Effector memory CD8-positive, alpha-beta T cell (primary cell): ENCODE data around the gene SYNCRIP.
A peak's percentile ranks its signal among the peaks of the same experiment; 100 is the strongest.
"Not testable (repeated sequence)": the region's sequence is repeated elsewhere in the genome, so short reads cannot be mapped to it uniquely, and the experiment has no call there.

Experiments used
- ATAC-seq: fragments of 150-1000 bp; cut with Tn5 transposase; replicated peaks from 2 replicates; pipeline ENCODE4 v1.10.0; 2021; ENCODE audit warnings: mild to moderate bottlenecking, moderate library complexity
- DNase-seq, 3 experiments: peaks; one replicate each; pipeline ENCODE4 v3.0.0; 2021
- H3K27ac Mint-ChIP-seq, 2 donors: one replicate each; pipeline ENCODE4 v1.8.0; 2022; ENCODE audit warnings: mild to moderate bottlenecking in 2 of 2, mixed read lengths in 2 of 2, moderate library complexity in 2 of 2
- H3K27me3 Mint-ChIP-seq, 2 donors: one replicate each; pipeline ENCODE4 v1.8.0; 2022; ENCODE audit warnings: mixed read lengths in 2 of 2
- H3K36me3 Mint-ChIP-seq: one replicate; pipeline ENCODE4 v1.8.0; 2022; ENCODE audit warnings: mild to moderate bottlenecking, moderate library complexity, mixed read lengths; ENCODE audit not compliant: insufficient read depth
- H3K4me1 Mint-ChIP-seq, 2 donors: one replicate each; pipeline ENCODE4 v1.8.0; 2022; ENCODE audit warnings: low read depth in 2 of 2, mixed read lengths in 2 of 2
- H3K4me3 Mint-ChIP-seq, 2 donors: one replicate each; pipeline ENCODE4 v1.8.0; 2022; ENCODE audit warnings: mild to moderate bottlenecking in 2 of 2, mixed read lengths in 2 of 2, moderate library complexity in 2 of 2
- H3K9me3 Mint-ChIP-seq, 2 donors: one replicate each; pipeline ENCODE4 v1.8.0; 2022; ENCODE audit warnings: mixed read lengths in 2 of 2
- total RNA-seq, 9 experiments: gene quantifications; one replicate each; lab custom pipeline; 2026; lab: John Stamatoyannopoulos, UW

Gene SYNCRIP
- 30.2 to 230 (median 117) reads per million in 9 experiments for total RNA-seq

- DNase-seq (peak; percentile 98 to 99 (median 98)), ATAC-seq (peak; percentile 78)
- Mint-ChIP-seq H3K36me3 (peaks cover 49% of the 10 kb centered on the region), H3K9me3 (no peaks in the 10 kb centered on the region), H3K4me3 (peak within 1 kb of the TSS; percentile 90 to 92), H3K27ac (peak within 1 kb of the TSS; percentile 97 to 99), H3K27me3 (no peaks in the 10 kb centered on the region), H3K4me1 (peaks cover 39% of the 10 kb centered on the region in 2 donors)
Measured at GRCh38 chr6:85642774-85643536, at the start of gene SYNCRIP. SYNCRIP (minus strand) TSS chr6:85642886; CDS start chr6:85641439, 1,447 bp downstream.

- H3K27ac Mint-ChIP-seq, result no peak overlapping the region
- H3K9me3 Mint-ChIP-seq, result no peaks in the 10 kb centered on the region
- ATAC-seq (no peak), DNase-seq (no peak)
- H3K4me3 Mint-ChIP-seq, result no peak overlapping the region
- H3K36me3 Mint-ChIP-seq, result no peaks in the 10 kb centered on the region
- no peaks in the 10 kb centered on the region for H3K27me3 Mint-ChIP-seq
- H3K4me1 Mint-ChIP-seq, result no peaks in the 10 kb centered on the region
Measured at GRCh38 chr6:85691478-85691877, 48.8 kb upstream of the SYNCRIP start.

DNA sequence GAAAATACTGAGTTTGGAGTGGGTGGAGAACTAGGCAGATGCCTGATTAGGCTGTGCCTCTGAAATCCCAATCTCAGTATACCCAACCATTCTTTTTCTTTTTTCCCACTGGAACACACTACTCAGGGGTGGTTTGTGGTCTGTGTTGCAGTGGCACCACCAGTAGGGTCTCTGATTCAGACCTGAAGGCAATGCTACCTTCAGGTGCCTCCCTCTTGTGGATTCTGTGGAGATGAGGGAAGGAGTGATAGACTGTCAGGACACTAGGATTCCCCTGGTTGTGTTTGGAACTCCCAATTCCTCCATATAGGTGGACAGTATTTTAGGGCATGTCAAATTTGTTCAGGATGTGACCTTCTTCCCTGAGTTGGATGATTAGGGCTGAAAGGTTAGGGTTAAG, 47.4 kb upstream of the SYNCRIP start:
- H3K9me3 Mint-ChIP-seq, result no peaks in the 10 kb centered on the region
- no peak overlapping the region for H3K4me3 Mint-ChIP-seq
- DNase-seq (no peak), ATAC-seq (no peak)
- H3K27ac Mint-ChIP-seq, result no peak overlapping the region
- H3K36me3 Mint-ChIP-seq, result no peaks in the 10 kb centered on the region
- no peaks in the 10 kb centered on the region for H3K27me3 Mint-ChIP-seq
- no peaks in the 10 kb centered on the region for H3K4me1 Mint-ChIP-seq

- no peak for ATAC-seq
- no peaks in the 10 kb centered on the region for H3K4me1 Mint-ChIP-seq
- DNase-seq, result no peak
- no peaks in the 10 kb centered on the region for H3K27me3 Mint-ChIP-seq
- peak overlapping the region; percentile 7 to 25 for H3K4me3 Mint-ChIP-seq
- no peaks in the 10 kb centered on the region for H3K9me3 Mint-ChIP-seq
- no peaks in the 10 kb centered on the region for H3K36me3 Mint-ChIP-seq
- no peak overlapping the region for H3K27ac Mint-ChIP-seq
Measured at GRCh38 chr6:85685713-85686112, 43.0 kb upstream of the SYNCRIP start.

DNA sequence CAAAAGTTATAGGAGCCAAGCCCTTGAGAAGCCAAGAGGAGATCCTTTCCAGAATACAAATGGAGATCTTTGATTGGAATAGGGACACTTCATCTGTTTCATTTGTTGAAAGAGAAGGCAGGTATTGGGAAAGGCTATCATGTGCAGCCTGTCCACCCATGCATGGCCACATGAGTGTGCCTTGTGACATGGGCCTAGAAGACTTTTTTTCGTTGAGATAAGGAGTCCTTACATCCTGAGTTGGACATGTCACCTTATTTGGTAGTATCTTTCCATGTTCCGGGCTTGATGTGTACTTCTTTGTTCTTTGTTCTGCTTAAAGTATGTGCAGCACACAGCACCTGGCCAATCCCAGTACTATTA, 42.1 kb upstream of the SYNCRIP start:
- Mint-ChIP-seq H3K4me1 (peaks cover 2% of the 10 kb centered on the region in 2 donors), H3K27ac (no peak overlapping the region), H3K4me3 (no peak overlapping the region), H3K36me3 (no peaks in the 10 kb centered on the region), H3K27me3 (no peaks in the 10 kb centered on the region), H3K9me3 (no peaks in the 10 kb centered on the region)
- DNase-seq (no peak), ATAC-seq (no peak)

- H3K27me3 Mint-ChIP-seq, result no peaks in the 10 kb centered on the region
- DNase-seq, result no peak
- no peak for ATAC-seq
- H3K4me1 Mint-ChIP-seq, result peaks cover 4 to 5% of the 10 kb centered on the region in 2 donors
- H3K9me3 Mint-ChIP-seq, result no peaks in the 10 kb centered on the region
- H3K4me3 Mint-ChIP-seq, result no peak overlapping the region
- no peak overlapping the region for H3K27ac Mint-ChIP-seq
- no peaks in the 10 kb centered on the region for H3K36me3 Mint-ChIP-seq
Measured at GRCh38 chr6:85684133-85684808, 41.6 kb upstream of the SYNCRIP start.

GRCh38 chr6:85681899-85682298, 39.2 kb upstream of the SYNCRIP start:
- not testable (repeated sequence) for H3K4me3 Mint-ChIP-seq, DNase-seq, ATAC-seq, H3K27ac Mint-ChIP-seq, H3K27me3 Mint-ChIP-seq, H3K9me3 Mint-ChIP-seq
- peaks cover 19% of the 10 kb centered on the region for H3K36me3 Mint-ChIP-seq
- H3K4me1 Mint-ChIP-seq, result peaks cover 14 to 18% of the 10 kb centered on the region in 2 donors

GRCh38 chr6:85680388-85680787, 37.7 kb upstream of the SYNCRIP start:
- Mint-ChIP-seq H3K4me1 (peaks cover 29 to 33% of the 10 kb centered on the region in 2 donors), H3K4me3 (no peak overlapping the region), H3K9me3 (no peaks in the 10 kb centered on the region), H3K27ac (no peak overlapping the region), H3K36me3 (peaks cover 35% of the 10 kb centered on the region), H3K27me3 (no peaks in the 10 kb centered on the region)
- DNase-seq, result no peak
- ATAC-seq, result no peak

DNA sequence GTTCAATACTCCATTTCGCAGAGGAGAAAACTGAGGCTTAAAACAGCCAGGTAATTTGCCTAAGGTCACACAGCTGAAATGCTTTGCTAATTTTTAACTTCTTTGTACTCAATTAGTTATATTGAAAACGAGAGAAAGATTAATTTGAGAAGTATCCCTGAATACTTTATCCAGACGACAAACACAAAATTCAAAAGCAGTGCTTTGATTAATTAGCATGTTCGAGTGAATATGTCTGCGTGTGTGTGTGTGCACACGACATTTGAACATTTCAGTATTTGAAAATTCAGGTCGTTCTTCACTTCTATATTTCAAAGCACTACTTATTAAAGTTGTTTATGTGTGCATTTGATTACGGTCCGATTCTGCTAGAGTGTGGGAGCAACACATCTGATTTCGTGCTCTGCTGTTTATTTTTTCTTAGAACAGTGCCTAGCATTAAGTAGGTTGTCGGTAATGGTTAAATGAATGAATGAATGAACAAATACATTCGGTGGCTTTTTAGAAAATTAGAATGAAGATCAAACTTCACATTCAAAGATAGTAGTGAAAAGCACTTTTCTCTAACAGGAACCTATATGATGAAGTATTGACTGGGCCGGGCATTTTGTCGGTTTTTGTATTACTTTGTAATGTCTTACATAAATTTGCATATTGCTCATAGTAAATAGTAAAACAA, 36.9 kb upstream of the SYNCRIP start:
- peak overlapping the region; percentile 99 for H3K4me3 Mint-ChIP-seq
- no peak for ATAC-seq

GRCh38 chr6:85678602-85679444, 36.1 kb upstream of the SYNCRIP start:
- peak overlapping the region; percentile 98 to 100 for H3K27ac Mint-ChIP-seq

More for the DNA sequence above, 36.9 kb upstream of the SYNCRIP start:
- no peaks in the 10 kb centered on the region for H3K9me3 Mint-ChIP-seq
- H3K27ac Mint-ChIP-seq, result peak overlapping the region in 1 of 2 donors; percentile 98
- DNase-seq, result no peak
- peaks cover 43% of the 10 kb centered on the region for H3K36me3 Mint-ChIP-seq
- H3K4me1 Mint-ChIP-seq, result peaks cover 31 to 41% of the 10 kb centered on the region in 2 donors
- no peaks in the 10 kb centered on the region for H3K27me3 Mint-ChIP-seq

GRCh38 chr6:85678026-85678601, 35.4 kb upstream of the SYNCRIP start:
- peak overlapping the region; percentile 98 to 100 for H3K27ac Mint-ChIP-seq
- no peaks in the 10 kb centered on the region for H3K9me3 Mint-ChIP-seq
- DNase-seq (no peak), ATAC-seq (peak; percentile 9)
- peaks cover 43 to 54% of the 10 kb centered on the region in 2 donors for H3K4me1 Mint-ChIP-seq
- peak overlapping the region; percentile 99 for H3K4me3 Mint-ChIP-seq
- no peaks in the 10 kb centered on the region for H3K27me3 Mint-ChIP-seq
- peaks cover 53% of the 10 kb centered on the region for H3K36me3 Mint-ChIP-seq

More at GRCh38 chr6:85678602-85679444, 36.1 kb upstream of the SYNCRIP start:
- Mint-ChIP-seq H3K4me1 (peaks cover 37 to 47% of the 10 kb centered on the region in 2 donors), H3K4me3 (peak overlapping the region; percentile 99), H3K36me3 (peaks cover 50% of the 10 kb centered on the region), H3K9me3 (no peaks in the 10 kb centered on the region), H3K27me3 (no peaks in the 10 kb centered on the region)
- peak; percentile 89 for ATAC-seq
- DNase-seq, result peak; percentile 98 to 99 (median 99)

- peaks cover 43 to 60% of the 10 kb centered on the region in 2 donors for H3K4me1 Mint-ChIP-seq
- H3K9me3 Mint-ChIP-seq, result no peaks in the 10 kb centered on the region
- DNase-seq (no peak), ATAC-seq (no peak)
- peak overlapping the region; percentile 98 to 100 for H3K27ac Mint-ChIP-seq
- peak overlapping the region; percentile 99 for H3K4me3 Mint-ChIP-seq
- peaks cover 53% of the 10 kb centered on the region for H3K36me3 Mint-ChIP-seq
- H3K27me3 Mint-ChIP-seq, result no peaks in the 10 kb centered on the region
Measured at GRCh38 chr6:85677234-85677956, 34.7 kb upstream of the SYNCRIP start.
